ENCODE measurements around the gene ARHGAP22. TPM values are rescaled to one million over a fixed set of nuclear protein-coding genes. Genes with fewer than 3 reads are reported as not detected.

Gene ARHGAP22
- total RNA-seq, 6 donors from 2014 or later, result 1.4 to 25.1 (median 7.1) TPM

DNA sequence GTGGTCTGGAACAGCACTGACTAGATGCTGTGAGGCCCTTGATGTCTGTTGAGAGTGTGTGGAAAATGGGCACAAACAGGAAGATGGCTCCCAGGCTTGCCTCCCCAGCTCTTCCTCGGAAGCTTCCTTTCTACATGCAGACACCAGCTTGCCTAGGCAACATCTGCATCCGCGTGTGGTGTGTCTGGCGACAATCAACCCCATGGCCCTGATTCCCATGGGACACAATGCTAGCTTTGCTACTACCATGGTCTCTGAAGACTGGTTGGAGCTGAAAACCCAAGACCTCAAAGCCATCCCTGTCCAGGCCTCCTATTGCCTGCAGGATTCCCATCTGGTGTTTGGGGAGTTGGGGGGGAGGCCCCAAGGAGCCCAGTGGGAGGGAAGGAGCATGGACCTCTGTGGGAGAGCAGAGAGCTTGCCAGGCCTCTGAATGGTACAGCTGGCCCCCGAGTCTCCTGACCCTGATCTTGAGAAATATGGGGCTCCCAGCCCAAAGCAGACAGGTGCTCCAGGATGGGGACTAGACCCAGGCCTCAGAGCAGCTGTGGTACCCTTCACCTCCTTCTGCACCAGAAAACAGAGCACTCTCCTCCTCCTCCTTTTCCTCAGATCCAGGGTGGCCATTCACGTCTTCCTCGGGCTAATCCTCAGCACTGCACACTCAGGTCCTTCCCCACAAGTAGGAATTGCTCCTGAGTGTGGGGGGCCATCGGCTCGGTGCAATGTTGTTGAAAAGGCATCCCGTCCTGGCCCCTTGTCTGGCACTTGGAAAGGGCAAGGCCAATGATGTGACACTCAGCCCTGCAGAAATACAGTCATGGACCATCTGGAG lies 57.6 kb downstream of the ARHGAP22 start:
- 71 to 90% methylated on average over 10 of the region's 10 CpGs for WGBS, 2 donors
- Histone ChIP-seq H3K4me3 (no peak overlapping the region), H3K27me3 (no peaks in the 10 kb centered on the region), H3K27ac (no peak overlapping the region), H3K4me1 (no peaks in the 10 kb centered on the region), H3K9me3 (no peaks in the 10 kb centered on the region), H3K36me3 (no peaks in the 10 kb centered on the region)
- no peak for ATAC-seq (ENCODE audit: low FRiP score in 2 of 2)
- no peak for DNase-seq
- TF ChIP-seq POLR2A (IDR thresholded peaks at IDR 0.05), result no peak
- TF ChIP-seq, protein P1, sequence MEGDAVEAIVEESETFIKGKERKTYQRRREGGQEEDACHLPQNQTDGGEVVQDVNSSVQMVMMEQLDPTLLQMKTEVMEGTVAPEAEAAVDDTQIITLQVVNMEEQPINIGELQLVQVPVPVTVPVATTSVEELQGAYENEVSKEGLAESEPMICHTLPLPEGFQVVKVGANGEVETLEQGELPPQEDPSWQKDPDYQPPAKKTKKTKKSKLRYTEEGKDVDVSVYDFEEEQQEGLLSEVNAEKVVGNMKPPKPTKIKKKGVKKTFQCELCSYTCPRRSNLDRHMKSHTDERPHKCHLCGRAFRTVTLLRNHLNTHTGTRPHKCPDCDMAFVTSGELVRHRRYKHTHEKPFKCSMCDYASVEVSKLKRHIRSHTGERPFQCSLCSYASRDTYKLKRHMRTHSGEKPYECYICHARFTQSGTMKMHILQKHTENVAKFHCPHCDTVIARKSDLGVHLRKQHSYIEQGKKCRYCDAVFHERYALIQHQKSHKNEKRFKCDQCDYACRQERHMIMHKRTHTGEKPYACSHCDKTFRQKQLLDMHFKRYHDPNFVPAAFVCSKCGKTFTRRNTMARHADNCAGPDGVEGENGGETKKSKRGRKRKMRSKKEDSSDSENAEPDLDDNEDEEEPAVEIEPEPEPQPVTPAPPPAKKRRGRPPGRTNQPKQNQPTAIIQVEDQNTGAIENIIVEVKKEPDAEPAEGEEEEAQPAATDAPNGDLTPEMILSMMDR (IDR thresholded peaks at IDR 0.05), result no peak
- no peak for TF ChIP-seq POLR2AphosphoS5 (IDR thresholded peaks at IDR 0.05)

- TF ChIP-seq POLR2A (IDR thresholded peaks at IDR 0.05), result no peak
- no peak for TF ChIP-seq POLR2AphosphoS5 (IDR thresholded peaks at IDR 0.05)
- TF ChIP-seq EP300 (IDR thresholded peaks at IDR 0.05), result no peak
- TF ChIP-seq, protein P1 (IDR thresholded peaks at IDR 0.05), result no peak
- 87 to 100% methylated on average over 7 to 14 of the region's 14 CpGs for WGBS, 2 donors
These were observed 59.3 kb downstream of the ARHGAP22 start for GRCh38 chr10:48545462-48546145.

GRCh38 chr10:48543182-48543844 lies 61.6 kb downstream of the ARHGAP22 start:
- 88 to 95% methylated on average over 3 of the region's 3 CpGs for WGBS, 2 donors
- DNase-seq (no peak), ATAC-seq (ENCODE audit: low FRiP score in 2 of 2) (peak in 1 of 2 donors; percentile 34)
- H3K4me3 ChIP-seq, result no peak overlapping the region
- no peaks in the 10 kb centered on the region for H3K4me1 ChIP-seq
- H3K9me3 ChIP-seq, result no peaks in the 10 kb centered on the region
- H3K27ac ChIP-seq, result no peak overlapping the region
- no peaks in the 10 kb centered on the region for H3K27me3 ChIP-seq
- H3K36me3 ChIP-seq, result no peaks in the 10 kb centered on the region
- TF ChIP-seq EP300 (IDR thresholded peaks at IDR 0.05) (no peak), POLR2AphosphoS5 (IDR thresholded peaks at IDR 0.05) (no peak), POLR2A (IDR thresholded peaks at IDR 0.05) (no peak)
- TF ChIP-seq, protein P1 (IDR thresholded peaks at IDR 0.05), result no peak

More at GRCh38 chr10:48545462-48546145, 59.3 kb downstream of the ARHGAP22 start:
- H3K4me3 ChIP-seq, result no peak overlapping the region
- no peaks in the 10 kb centered on the region for H3K36me3 ChIP-seq
- ATAC-seq (ENCODE audit: low FRiP score in 2 of 2) (no peak), DNase-seq (no peak)
- no peaks in the 10 kb centered on the region for H3K9me3 ChIP-seq
- no peaks in the 10 kb centered on the region for H3K27me3 ChIP-seq
- no peaks in the 10 kb centered on the region for H3K4me1 ChIP-seq
- H3K27ac ChIP-seq, result no peak overlapping the region

GRCh38 chr10:48542471-48543181 lies 62.2 kb downstream of the ARHGAP22 start:
- Histone ChIP-seq H3K27ac (no peak overlapping the region), H3K36me3 (no peaks in the 10 kb centered on the region), H3K9me3 (no peaks in the 10 kb centered on the region), H3K27me3 (no peaks in the 10 kb centered on the region), H3K4me1 (no peaks in the 10 kb centered on the region), H3K4me3 (no peak overlapping the region)
- TF ChIP-seq POLR2A (IDR thresholded peaks at IDR 0.05), result no peak
- WGBS, 2 donors, result 87 to 92% methylated on average over 5 to 6 of the region's 6 CpGs
- peak in 1 of 2 donors; percentile 12 for ATAC-seq (ENCODE audit: low FRiP score in 2 of 2)
- no peak for DNase-seq

Data from upper lobe of left lung (tissue), 6 donors.